ENCODE data around the gene TNFRSF6B. TPM values are rescaled to one million over a fixed set of nuclear protein-coding genes. Genes with fewer than 3 reads are reported as not detected.

TNFRSF6B gene
- total and polyA plus RNA-seq, 2 donors from 2014 or later = 2.4 to 64.5 TPM

DNA sequence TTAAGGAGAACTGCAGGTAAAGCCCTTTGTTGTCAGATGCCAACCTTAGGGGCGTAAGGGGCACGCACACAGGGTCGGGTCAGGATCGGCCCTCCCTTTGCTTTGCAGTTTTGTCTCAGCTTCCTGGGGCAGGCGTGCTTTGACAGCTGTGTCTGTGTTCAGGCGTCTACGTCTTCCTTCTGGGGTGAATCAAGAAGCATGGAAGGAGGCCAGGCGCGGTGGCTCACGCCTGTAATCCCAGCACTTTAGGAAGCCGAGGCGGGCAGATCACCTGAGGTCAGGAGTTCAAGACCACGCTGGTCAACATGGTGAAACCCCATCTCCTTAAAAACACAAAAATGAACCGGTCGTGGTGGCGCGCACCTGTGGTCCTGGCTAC, 12.7 kb downstream of the TNFRSF6B start:
- intact Hi-C loops (cut with DNase I) = no loop called here
- Histone ChIP-seq H3K27ac (ENCODE audit: low read depth in 2 of 2, low read length in 2 of 2) (no peak overlapping the region), H3K27me3 (ENCODE audit: control insufficient read depth, insufficient read depth, low read length) (no peaks in the 10 kb centered on the region), H3K4me1 (ENCODE audit: control insufficient read depth in 2 of 3, insufficient read depth in 2 of 3, low read depth in 1 of 3, low read length in 3 of 3) (peaks cover 0 to 17% (median 6%) of the 10 kb centered on the region in 3 donors), H3K4me3 (ENCODE audit: low read length in 3 of 3) (peak overlapping the region in 2 of 3 donors; percentile 6 to 76), H3K9me3 (ENCODE audit: control insufficient read depth in 2 of 3, insufficient read depth in 1 of 3, low read length in 3 of 3) (no peaks in the 10 kb centered on the region), H3K36me3 (ENCODE audit: control insufficient read depth in 2 of 3, insufficient read depth in 3 of 3, low read length in 3 of 3) (peaks cover 4 to 40% (median 10%) of the 10 kb centered on the region in 3 donors), H3K9ac (ENCODE audit: low read length in 3 of 3) (no peak overlapping the region)
- DNase-seq = no peak
- no peak for FAIRE-seq
- no peak for TF ChIP-seq CTCF (IDR thresholded peaks at IDR 0.05; ENCODE audit: borderline replicate concordance, extremely low read depth, insufficient read depth)

GRCh38 chr20:63711085-63711645, 14.7 kb downstream of the TNFRSF6B start:
- no peak for TF ChIP-seq CTCF (IDR thresholded peaks at IDR 0.05; ENCODE audit: borderline replicate concordance, extremely low read depth, insufficient read depth)
- DNase-seq (no peak), FAIRE-seq (no peak)
- Histone ChIP-seq H3K27me3 (ENCODE audit: control insufficient read depth, insufficient read depth, low read length) (no peaks in the 10 kb centered on the region), H3K27ac (ENCODE audit: low read depth in 2 of 2, low read length in 2 of 2) (no peak overlapping the region), H3K4me3 (ENCODE audit: low read length in 3 of 3) (no peak overlapping the region), H3K4me1 (ENCODE audit: control insufficient read depth in 2 of 3, insufficient read depth in 2 of 3, low read depth in 1 of 3, low read length in 3 of 3) (peaks cover 0 to 17% (median 6%) of the 10 kb centered on the region in 3 donors), H3K36me3 (ENCODE audit: control insufficient read depth in 2 of 3, insufficient read depth in 3 of 3, low read length in 3 of 3) (peaks cover 2 to 22% (median 2%) of the 10 kb centered on the region in 3 donors), H3K9me3 (ENCODE audit: control insufficient read depth in 2 of 3, insufficient read depth in 1 of 3, low read length in 3 of 3) (no peaks in the 10 kb centered on the region), H3K9ac (ENCODE audit: low read length in 3 of 3) (no peak overlapping the region)
- intact Hi-C loops (cut with DNase I) = no loop called here

- Histone ChIP-seq H3K36me3 (ENCODE audit: control insufficient read depth in 2 of 3, insufficient read depth in 3 of 3, low read length in 3 of 3) (peaks cover 2 to 19% (median 2%) of the 10 kb centered on the region in 3 donors), H3K4me3 (ENCODE audit: low read length in 3 of 3) (no peak overlapping the region), H3K9ac (ENCODE audit: low read length in 3 of 3) (no peak overlapping the region), H3K9me3 (ENCODE audit: control insufficient read depth in 2 of 3, insufficient read depth in 1 of 3, low read length in 3 of 3) (no peaks in the 10 kb centered on the region), H3K27ac (ENCODE audit: low read depth in 2 of 2, low read length in 2 of 2) (no peak overlapping the region), H3K27me3 (ENCODE audit: control insufficient read depth, insufficient read depth, low read length) (no peaks in the 10 kb centered on the region), H3K4me1 (ENCODE audit: control insufficient read depth in 2 of 3, insufficient read depth in 2 of 3, low read depth in 1 of 3, low read length in 3 of 3) (peaks cover 0 to 10% (median 0%) of the 10 kb centered on the region in 3 donors)
- no peak for FAIRE-seq
- no peak for TF ChIP-seq CTCF (IDR thresholded peaks at IDR 0.05; ENCODE audit: borderline replicate concordance, extremely low read depth, insufficient read depth)
- no peak for DNase-seq
- intact Hi-C loops (cut with DNase I) = no loop called here
These were observed 15.7 kb downstream of the TNFRSF6B start for GRCh38 chr20:63712191-63712590.

GRCh38 chr20:63714858-63715257, 18.4 kb downstream of the TNFRSF6B start:
- FAIRE-seq (no peak), DNase-seq (no peak)
- H3K36me3 ChIP-seq (ENCODE audit: control insufficient read depth in 2 of 3, insufficient read depth in 3 of 3, low read length in 3 of 3) = peaks cover 2 to 19% (median 4%) of the 10 kb centered on the region in 3 donors
- H3K4me3 ChIP-seq (ENCODE audit: low read length in 3 of 3) = no peak overlapping the region
- H3K4me1 ChIP-seq (ENCODE audit: control insufficient read depth in 2 of 3, insufficient read depth in 2 of 3, low read depth in 1 of 3, low read length in 3 of 3) = no peaks in the 10 kb centered on the region
- intact Hi-C loops (cut with DNase I) = no loop called here
- H3K9ac ChIP-seq (ENCODE audit: low read length in 3 of 3) = no peak overlapping the region
- TF ChIP-seq CTCF (IDR thresholded peaks at IDR 0.05; ENCODE audit: borderline replicate concordance, extremely low read depth, insufficient read depth) = no peak
- no peaks in the 10 kb centered on the region for H3K27me3 ChIP-seq (ENCODE audit: control insufficient read depth, insufficient read depth, low read length)
- peaks cover 0 to 1% (median 0%) of the 10 kb centered on the region in 3 donors for H3K9me3 ChIP-seq (ENCODE audit: control insufficient read depth in 2 of 3, insufficient read depth in 1 of 3, low read length in 3 of 3)
- no peak overlapping the region for H3K27ac ChIP-seq (ENCODE audit: low read depth in 2 of 2, low read length in 2 of 2)
